ENCODE measurements around the gene GPR85. TPM values are rescaled to one million over a fixed set of nuclear protein-coding genes. Genes with fewer than 3 reads are reported as not detected.
A peak's percentile ranks its signal among the peaks of the same experiment; 100 is the strongest.

Gene GPR85, protein sequence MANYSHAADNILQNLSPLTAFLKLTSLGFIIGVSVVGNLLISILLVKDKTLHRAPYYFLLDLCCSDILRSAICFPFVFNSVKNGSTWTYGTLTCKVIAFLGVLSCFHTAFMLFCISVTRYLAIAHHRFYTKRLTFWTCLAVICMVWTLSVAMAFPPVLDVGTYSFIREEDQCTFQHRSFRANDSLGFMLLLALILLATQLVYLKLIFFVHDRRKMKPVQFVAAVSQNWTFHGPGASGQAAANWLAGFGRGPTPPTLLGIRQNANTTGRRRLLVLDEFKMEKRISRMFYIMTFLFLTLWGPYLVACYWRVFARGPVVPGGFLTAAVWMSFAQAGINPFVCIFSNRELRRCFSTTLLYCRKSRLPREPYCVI
- total RNA-seq: 3.8 and 4.9 TPM in 2 replicates
- 0.31 TPM in 1 of 2 replicates, not detected in the other for polyA plus RNA-seq

DNA sequence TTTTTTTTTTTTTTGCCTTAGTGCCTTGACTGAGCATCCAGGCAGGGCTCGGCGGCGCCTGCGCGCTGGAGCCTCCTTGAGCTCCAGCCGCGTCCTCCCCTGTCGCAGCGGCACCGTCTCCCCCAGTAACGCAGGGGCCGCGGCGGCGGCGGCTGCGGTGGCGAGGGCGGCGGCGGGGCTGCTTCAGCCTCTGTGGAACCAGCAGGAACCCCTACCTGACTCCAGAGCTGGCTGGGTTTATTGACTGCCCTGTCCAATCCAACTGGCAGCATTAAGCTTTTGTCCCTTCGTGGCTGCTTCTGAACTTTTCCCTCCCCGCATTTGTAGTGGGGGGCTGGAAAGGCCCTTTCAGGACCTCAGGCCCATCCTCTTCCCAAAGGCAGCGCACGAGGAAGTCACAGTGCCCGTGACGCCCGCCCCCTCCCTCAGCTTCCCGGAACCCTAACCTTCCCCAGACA is at the start of gene GPR85:
Gene GPR85 (minus strand): TSS at position 397 of the 458 bp plus-strand sequence. CDS start 2,106 bp downstream, outside the sequence.
- peak; percentile 90 for DNase-seq (ENCODE audit: low spot score)
- no peaks in the 10 kb centered on the region for H3K36me3 ChIP-seq (replicated peaks; ENCODE audit: insufficient read depth, low read depth)
- no peak for TF ChIP-seq EZH2 (IDR thresholded peaks at IDR 0.05; ENCODE audit: borderline replicate concordance)
- TF ChIP-seq, protein P1, sequence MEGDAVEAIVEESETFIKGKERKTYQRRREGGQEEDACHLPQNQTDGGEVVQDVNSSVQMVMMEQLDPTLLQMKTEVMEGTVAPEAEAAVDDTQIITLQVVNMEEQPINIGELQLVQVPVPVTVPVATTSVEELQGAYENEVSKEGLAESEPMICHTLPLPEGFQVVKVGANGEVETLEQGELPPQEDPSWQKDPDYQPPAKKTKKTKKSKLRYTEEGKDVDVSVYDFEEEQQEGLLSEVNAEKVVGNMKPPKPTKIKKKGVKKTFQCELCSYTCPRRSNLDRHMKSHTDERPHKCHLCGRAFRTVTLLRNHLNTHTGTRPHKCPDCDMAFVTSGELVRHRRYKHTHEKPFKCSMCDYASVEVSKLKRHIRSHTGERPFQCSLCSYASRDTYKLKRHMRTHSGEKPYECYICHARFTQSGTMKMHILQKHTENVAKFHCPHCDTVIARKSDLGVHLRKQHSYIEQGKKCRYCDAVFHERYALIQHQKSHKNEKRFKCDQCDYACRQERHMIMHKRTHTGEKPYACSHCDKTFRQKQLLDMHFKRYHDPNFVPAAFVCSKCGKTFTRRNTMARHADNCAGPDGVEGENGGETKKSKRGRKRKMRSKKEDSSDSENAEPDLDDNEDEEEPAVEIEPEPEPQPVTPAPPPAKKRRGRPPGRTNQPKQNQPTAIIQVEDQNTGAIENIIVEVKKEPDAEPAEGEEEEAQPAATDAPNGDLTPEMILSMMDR (IDR thresholded peaks at IDR 0.05; ENCODE audit: poor library complexity): no peak
- no peak for TF ChIP-seq EZH2phosphoT487 (IDR thresholded peaks at IDR 0.05; ENCODE audit: low read depth, severe bottlenecking, unreplicated experiment)
- H3K27me3 ChIP-seq: peaks cover 7% of the 10 kb centered on the region
- no peaks in the 10 kb centered on the region for H3K4me1 ChIP-seq (ENCODE audit: insufficient read depth)
- no peaks in the 10 kb centered on the region for H4K20me1 ChIP-seq (ENCODE audit: insufficient read depth, poor library complexity, severe bottlenecking)
- H3K9me3 ChIP-seq (ENCODE audit: low read depth): no peaks in the 10 kb centered on the region
- peak within 1 kb of the TSS; percentile 40 for H3K4me3 ChIP-seq
- WGBS (ENCODE audit: low lambda C conversion rate, missing lambda C conversion rate): 2% methylated on average over 24 of the region's 29 CpGs
- no peaks in the 10 kb centered on the region for H3K79me2 ChIP-seq
- H3K4me2 ChIP-seq: peak within 1 kb of the TSS; percentile 90
- H3K27ac ChIP-seq: peak within 1 kb of the TSS; percentile 88
- no peaks in the 10 kb centered on the region for H3K9me2 ChIP-seq (replicated peaks; ENCODE audit: insufficient read depth)
- H2AFZ ChIP-seq: peak within 1 kb of the TSS; percentile 74

DNA sequence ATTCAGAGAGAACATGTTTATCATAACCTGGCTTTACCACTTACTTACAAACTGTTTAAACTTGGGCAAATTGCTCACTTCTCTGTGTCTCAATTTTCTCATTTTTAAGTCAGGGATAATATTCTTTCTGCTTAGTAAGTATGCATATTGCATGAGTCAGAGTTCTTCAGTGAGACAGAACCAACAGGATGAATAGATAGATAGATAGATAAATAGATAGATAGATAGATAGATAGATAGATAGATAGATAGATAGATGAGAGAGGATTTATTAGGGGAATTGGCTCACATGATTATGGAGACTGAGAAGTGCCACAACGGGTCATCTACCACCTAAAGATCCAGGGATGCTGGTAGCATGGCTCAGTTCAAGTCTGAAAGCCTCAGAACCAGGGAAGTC is 47.4 kb upstream of the GPR85 start:
- no peak for DNase-seq (ENCODE audit: low spot score)
- Histone ChIP-seq H3K4me3 (no peak overlapping the region), H3K79me2 (no peaks in the 10 kb centered on the region), H3K4me1 (ENCODE audit: insufficient read depth) (no peaks in the 10 kb centered on the region), H3K4me2 (no peak overlapping the region), H3K27ac (no peak overlapping the region), H4K20me1 (ENCODE audit: insufficient read depth, poor library complexity, severe bottlenecking) (no peaks in the 10 kb centered on the region), H2AFZ (no peak overlapping the region), H3K9me3 (ENCODE audit: low read depth) (no peaks in the 10 kb centered on the region), H3K36me3 (replicated peaks; ENCODE audit: insufficient read depth, low read depth) (no peaks in the 10 kb centered on the region), H3K9me2 (replicated peaks; ENCODE audit: insufficient read depth) (no peaks in the 10 kb centered on the region), H3K27me3 (no peaks in the 10 kb centered on the region)
- 83% methylated on average over 1 of the region's 1 CpG for WGBS (ENCODE audit: low lambda C conversion rate, missing lambda C conversion rate)
- no peak for TF ChIP-seq EZH2phosphoT487 (IDR thresholded peaks at IDR 0.05; ENCODE audit: low read depth, severe bottlenecking, unreplicated experiment)
- no peak for TF ChIP-seq EZH2 (IDR thresholded peaks at IDR 0.05; ENCODE audit: borderline replicate concordance)
- TF ChIP-seq, protein P1 (IDR thresholded peaks at IDR 0.05; ENCODE audit: poor library complexity): no peak

DNA sequence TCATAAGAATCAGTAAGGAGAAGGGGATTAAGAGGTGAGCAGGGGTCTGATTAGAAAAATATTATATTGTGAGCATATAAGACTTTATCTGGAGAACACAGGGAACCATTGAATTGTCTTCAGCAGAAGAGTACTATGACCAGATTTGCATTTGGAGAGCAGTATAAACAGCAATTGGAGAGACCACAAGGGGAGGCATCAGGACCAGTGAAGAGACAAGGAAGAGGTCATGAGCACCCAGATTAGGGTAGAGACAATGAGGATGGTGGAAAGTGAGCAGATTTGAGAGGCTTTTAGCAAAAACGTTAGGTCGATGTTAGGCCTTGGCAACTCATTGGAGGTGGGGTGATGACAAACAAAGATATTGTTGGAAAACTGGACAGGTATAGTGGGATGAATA is 44.7 kb upstream of the GPR85 start:
- no peak overlapping the region for H3K27ac ChIP-seq
- 90% methylated on average over 2 of the region's 2 CpGs for WGBS (ENCODE audit: low lambda C conversion rate, missing lambda C conversion rate)
- H3K9me2 ChIP-seq (replicated peaks; ENCODE audit: insufficient read depth): no peaks in the 10 kb centered on the region
- H3K36me3 ChIP-seq (replicated peaks; ENCODE audit: insufficient read depth, low read depth): no peaks in the 10 kb centered on the region
- no peak overlapping the region for H2AFZ ChIP-seq
- no peaks in the 10 kb centered on the region for H4K20me1 ChIP-seq (ENCODE audit: insufficient read depth, poor library complexity, severe bottlenecking)
- no peak for TF ChIP-seq EZH2phosphoT487 (IDR thresholded peaks at IDR 0.05; ENCODE audit: low read depth, severe bottlenecking, unreplicated experiment)
- no peak for DNase-seq (ENCODE audit: low spot score)
- no peaks in the 10 kb centered on the region for H3K79me2 ChIP-seq
- H3K9me3 ChIP-seq (ENCODE audit: low read depth): no peaks in the 10 kb centered on the region
- H3K4me3 ChIP-seq: no peak overlapping the region
- H3K4me1 ChIP-seq (ENCODE audit: insufficient read depth): no peaks in the 10 kb centered on the region
- no peak overlapping the region for H3K4me2 ChIP-seq
- H3K27me3 ChIP-seq: no peaks in the 10 kb centered on the region

DNA sequence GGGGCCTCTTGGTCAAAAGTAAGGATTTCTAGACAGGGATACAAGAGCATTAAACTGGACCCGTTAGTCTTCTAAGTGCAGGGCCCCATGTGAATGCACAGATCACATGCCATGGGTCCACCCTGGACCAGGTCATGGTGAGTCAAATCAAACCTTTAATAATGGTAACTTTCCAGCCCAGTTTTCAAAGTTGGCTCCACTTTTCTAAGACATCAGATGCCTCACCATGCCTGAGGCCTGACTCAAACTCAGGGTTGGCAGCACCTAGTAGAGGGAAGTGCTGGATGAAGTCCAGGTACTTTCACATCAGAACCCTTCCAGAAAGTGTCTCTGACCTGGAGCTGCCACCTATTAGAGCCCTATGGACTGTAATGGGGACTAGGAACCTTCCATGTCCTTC is 41.4 kb upstream of the GPR85 start:
- no peak overlapping the region for H3K27ac ChIP-seq
- H3K27me3 ChIP-seq: no peaks in the 10 kb centered on the region
- DNase-seq (ENCODE audit: low spot score): no peak
- no peaks in the 10 kb centered on the region for H3K4me1 ChIP-seq (ENCODE audit: insufficient read depth)
- H3K79me2 ChIP-seq: no peaks in the 10 kb centered on the region
- H3K4me3 ChIP-seq: no peak overlapping the region
- H3K4me2 ChIP-seq: no peak overlapping the region
- H3K36me3 ChIP-seq (replicated peaks; ENCODE audit: insufficient read depth, low read depth): no peaks in the 10 kb centered on the region
- H3K9me3 ChIP-seq (ENCODE audit: low read depth): no peaks in the 10 kb centered on the region
- H2AFZ ChIP-seq: no peak overlapping the region
- H3K9me2 ChIP-seq (replicated peaks; ENCODE audit: insufficient read depth): no peaks in the 10 kb centered on the region
- TF ChIP-seq EZH2 (IDR thresholded peaks at IDR 0.05; ENCODE audit: borderline replicate concordance): no peak
- no peak for TF ChIP-seq EZH2phosphoT487 (IDR thresholded peaks at IDR 0.05; ENCODE audit: low read depth, severe bottlenecking, unreplicated experiment)
- TF ChIP-seq, protein P1 (IDR thresholded peaks at IDR 0.05; ENCODE audit: poor library complexity): no peak
- WGBS (ENCODE audit: low lambda C conversion rate, missing lambda C conversion rate): 100% methylated on average over 1 of the region's 1 CpG
- H4K20me1 ChIP-seq (ENCODE audit: insufficient read depth, poor library complexity, severe bottlenecking): no peaks in the 10 kb centered on the region
